Activated CD4-positive, alpha-beta T cell treated with anti-CD3 and anti-CD28 coated beads, Interleukin-2, Interleukin-6, amounts not matched to agents 100 ng/mL and 50 ng/mL, durations not matched to agents 16 hours and 8 hours (primary cell): ENCODE data around the gene SAMD14.

Experiments used
- DNase-seq: peaks from one replicate; pipeline ENCODE4 v3.0.0-alpha.2; 2020

Gene SAMD14

DNA sequence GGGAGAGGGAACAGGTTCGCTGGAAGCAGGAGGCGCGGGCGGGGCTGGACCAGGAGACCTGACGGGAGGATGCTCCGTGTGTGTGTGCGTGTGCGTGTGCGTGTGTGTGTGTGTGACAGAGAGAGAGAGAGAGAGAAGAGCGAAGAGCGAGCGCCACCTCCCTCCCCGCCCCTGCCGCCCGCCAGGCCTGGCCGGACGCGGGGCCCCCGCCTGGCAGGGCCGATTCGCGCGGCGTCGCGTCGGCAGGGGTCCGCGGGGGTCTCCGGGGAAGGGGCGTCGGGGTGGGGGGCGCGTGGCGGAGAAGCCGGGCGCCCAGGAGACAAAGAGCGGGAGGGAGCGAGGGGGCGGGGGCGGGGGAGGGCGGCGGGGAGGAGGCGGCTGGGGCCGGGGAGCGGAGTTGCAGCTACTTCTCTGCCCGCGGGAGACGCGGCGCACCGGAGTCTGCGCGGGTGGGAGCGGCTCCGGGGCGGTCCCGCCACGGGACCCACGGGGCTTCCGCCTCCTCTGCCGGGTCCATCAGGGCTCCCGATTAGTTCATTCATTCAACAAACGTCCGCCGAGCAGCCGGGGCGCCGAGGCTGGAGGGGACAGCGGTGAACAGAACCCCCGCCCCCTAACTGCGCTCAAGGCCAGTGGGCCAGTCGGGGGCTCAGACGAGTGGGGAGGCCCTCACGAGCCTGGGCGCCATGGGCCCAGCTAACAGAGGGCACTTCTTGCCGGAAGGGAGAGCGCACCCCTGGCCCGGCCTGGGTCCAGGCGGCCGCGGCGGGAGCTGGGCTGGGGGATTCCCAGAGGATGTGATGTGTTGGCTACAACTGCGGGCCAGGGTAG, at the start of gene SAMD14:
SAMD14 (minus strand) TSS at position 433 of the 831 bp plus-strand sequence. CDS start 5,201 bp downstream, outside the sequence.
- DNase-seq = peak; percentile 21

GRCh38 chr17:50177983-50178834, 48.2 kb upstream of the SAMD14 start:
- peak; percentile 52 for DNase-seq

DNA sequence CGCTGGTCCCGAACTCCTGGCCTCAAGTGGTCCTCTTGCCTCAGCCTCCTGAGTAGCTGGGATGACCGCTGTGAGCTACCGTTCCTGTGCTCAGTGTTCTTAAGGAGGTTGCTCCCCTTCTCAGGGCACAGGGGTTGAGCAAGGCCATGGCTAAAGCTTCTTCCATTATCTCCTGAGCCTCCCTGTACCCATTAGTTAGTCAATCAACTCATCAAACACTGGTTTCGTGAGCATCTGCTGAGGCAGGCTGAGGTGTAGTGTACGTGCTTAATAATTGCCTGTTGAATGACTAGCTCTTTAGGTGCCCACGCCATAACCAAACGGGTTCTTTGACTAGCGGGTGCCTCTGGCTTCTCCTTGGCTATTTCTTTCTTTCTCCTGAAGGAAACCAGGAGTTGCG, 47.5 kb upstream of the SAMD14 start:
- DNase-seq = no peak

GRCh38 chr17:50176559-50177357, 46.8 kb upstream of the SAMD14 start:
- DNase-seq = no peak

DNA sequence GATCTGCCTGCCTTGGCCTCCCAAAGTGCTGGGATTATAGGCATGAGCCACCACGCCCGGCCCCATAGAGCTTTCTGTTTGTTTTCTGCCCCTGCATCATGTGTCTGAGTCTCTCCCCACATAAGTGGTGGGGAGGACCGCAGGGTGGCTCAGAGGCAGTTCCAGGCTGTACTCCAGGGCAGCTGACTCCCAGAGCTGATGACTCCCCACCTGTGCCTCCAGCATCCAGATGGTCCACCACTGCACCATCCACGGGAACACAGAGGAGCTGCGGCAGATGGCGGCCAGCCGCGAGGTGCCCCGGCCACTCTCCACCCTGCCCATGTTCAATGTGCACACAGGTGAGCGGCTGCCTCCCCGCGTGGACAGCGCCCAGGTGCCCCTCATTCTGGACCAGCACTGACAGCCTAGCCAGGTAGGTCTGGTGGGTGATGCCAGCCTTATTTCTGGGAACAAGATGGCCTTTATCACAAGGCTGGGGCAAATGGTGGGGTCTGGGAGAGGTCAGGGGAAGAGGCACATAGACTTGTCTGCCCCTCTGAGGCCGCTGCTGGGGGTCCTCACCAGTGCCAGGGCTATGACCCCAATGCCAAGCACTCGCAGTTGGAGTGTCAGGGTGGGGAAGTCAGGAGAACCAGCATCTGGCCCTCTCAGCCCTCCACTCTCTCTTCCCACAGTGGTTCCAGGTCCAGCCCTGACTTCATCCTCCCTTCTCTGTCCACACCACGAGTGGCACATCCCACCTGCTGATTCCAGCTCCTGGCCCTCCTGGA, 45.3 kb upstream of the SAMD14 start:
- DNase-seq = no peak

DNA sequence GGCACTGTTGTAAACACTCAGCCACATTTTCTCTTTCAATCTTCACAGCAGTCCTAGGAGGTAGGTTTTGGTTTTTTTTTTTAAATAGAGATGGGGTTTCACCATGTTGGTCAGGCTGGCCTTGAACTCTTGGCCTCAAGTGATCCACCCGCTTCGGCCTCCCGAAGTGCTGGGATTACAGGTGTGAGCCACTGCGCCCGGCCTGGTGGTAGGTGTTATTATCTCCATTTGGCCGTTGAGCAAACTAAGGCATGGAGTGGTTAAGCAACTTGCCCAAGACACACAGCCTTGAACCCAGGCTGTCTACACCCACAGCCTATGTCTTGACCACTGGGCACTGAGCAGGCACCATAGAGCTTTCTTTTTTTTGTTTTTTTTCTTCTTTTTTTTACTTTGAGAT, 44.5 kb upstream of the SAMD14 start:
- DNase-seq = no peak

GRCh38 chr17:50173335-50173941, 43.5 kb upstream of the SAMD14 start:
- DNase-seq = no peak

DNA sequence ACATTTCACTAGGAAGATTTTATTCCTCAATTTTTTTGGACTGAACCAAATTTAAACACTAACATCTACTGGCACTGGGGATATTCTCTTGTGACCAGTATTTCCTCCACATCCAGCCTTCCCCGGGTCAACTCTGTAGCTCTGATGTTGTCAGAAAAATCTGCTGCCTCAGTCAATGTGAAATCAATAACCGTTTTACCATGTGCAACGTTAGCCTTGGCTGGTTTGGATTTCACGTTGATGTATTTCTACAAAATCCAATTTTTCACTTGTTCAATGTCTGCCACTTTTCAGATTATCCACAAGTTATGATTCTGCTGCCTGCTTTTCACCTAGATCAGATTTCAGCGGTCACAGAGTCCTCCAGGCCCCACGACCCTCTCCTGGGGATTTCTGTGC, 43.0 kb upstream of the SAMD14 start:
- no peak for DNase-seq

DNA sequence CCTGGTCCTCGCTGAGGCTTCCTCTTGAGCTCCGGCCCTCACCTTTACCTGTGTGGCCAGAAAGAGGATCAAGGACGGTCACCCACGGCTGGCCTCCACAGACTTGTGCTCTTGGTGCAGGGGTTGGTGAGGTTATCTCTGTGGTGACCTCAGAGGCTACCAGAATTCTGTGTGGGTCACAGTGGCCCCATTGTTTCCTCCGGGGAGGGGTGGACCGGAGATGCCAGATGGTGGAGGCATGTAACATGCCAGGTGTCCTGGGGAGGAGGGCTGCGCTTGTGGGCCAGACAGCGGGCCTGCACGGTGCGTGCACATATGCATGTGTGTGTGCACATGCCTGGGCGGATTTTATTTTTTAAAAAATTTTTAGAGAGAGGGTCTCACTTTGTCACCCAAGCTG, 42.2 kb upstream of the SAMD14 start:
- no peak for DNase-seq

DNA sequence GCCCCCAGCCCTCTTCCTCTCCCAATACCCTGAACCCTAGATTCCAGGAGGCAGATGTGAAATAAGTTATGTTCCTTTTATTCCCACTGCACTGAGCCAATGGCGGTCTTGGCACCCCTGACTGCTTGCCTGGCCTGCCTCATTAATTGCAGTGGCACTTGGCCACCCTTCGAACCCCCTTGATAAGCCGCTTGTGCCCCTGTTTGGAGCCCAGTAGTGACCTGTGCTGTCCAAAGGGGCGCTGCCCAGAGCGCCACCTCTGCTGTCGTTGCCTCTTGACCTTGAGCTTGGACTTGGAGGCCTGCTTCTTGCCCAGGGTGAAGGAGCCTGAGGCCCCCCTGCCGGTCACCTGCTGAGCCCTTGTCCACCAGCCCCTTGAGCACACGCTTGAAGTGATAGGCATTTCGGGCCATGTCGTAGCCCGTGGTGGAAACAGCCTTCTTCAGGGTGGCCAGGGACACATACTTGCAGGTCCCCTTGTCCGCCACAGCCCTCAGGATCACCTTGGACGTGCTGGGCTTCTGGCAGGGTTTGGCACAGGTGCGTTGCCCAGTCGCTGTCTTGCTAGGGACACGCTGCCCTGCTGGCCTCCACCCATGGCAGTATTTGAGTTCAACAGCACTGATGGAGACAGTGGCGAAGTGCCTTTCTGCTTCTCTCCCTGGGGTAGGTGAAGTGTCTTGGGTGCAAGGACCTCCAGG, 41.6 kb upstream of the SAMD14 start:
- DNase-seq = no peak

- peak; percentile 60 for DNase-seq
Measured at GRCh38 chr17:50170662-50171370, 40.9 kb upstream of the SAMD14 start.

- no peak for DNase-seq
Measured at GRCh38 chr17:50169881-50170459, 40.0 kb upstream of the SAMD14 start.

- DNase-seq = peak; percentile 68
Measured at GRCh38 chr17:50169121-50169764, 39.3 kb upstream of the SAMD14 start.

DNA sequence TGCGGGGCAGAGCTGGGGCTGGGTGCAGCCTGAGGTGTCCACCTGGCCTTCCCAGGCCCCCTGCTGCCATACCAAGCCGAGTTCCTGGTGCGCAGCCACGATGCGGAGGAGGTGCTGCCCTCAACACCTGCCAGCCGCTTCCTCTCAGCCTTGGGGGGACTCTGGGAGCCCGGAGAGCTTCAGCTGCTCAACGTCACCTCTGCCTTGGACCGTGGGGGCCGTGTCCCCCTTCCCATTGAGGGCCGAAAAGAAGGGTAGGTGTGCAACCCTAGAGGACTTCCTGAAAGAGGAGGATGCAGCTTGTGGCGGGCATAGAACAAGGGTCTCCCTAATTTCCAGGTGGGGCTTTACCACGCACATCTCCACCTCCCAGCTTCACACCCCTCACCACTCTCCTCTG, 38.4 kb upstream of the SAMD14 start:
- DNase-seq = no peak

DNA sequence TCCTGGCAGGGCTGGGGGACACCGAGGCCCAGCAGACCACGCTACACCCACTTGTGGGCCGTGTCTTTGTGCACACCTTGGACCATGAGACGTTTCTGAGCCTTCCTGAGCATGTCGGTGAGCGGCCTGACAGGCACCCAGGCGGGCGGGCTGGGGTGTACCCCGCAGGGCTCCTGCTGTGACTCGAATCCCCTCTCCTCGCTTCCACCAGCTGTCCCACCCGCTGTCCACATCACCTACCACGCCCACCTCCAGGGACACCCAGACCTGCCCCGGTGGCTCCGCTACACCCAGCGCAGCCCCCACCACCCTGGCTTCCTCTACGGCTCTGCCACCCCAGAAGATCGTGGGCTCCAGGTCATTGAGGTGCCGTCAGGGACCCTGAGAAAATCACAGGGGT, 37.4 kb upstream of the SAMD14 start:
- DNase-seq = no peak

DNA sequence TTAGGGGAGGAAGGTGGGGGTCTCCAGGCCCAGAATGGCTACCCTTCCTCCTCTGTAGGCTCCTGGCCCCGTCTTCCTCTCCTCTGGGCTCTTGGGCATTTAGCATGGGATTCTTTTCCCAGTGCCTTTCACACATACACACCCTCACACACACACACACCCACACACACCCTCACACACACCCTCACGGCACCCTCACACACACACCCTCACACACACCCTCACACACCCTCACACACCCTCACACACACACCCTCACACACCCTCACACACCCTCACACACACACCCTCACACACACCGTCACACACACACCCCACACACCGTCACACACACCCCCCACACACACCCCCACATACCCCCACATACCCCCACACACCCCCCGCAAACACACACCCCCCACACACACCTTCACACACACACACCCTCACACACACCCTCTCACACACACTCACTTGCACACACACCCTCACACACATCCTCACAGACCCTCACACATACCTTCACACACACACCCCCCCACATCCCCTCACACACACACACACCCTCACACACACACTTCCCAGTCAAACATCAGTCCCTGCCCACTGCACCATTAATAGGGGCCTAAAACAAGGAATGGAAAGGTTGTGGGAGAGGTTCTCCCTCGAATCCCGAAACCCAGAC, 36.7 kb upstream of the SAMD14 start:
- no peak for DNase-seq

GRCh38 chr17:50165867-50166517, 36.0 kb upstream of the SAMD14 start, which contains the start of gene SGCA:
Gene SGCA (plus strand): TSS chr17:50166005. CDS start chr17:50166041, 36 bp downstream.
- no peak for DNase-seq

- no peak for DNase-seq
Measured at GRCh38 chr17:50165466-50165865, 35.5 kb upstream of the SAMD14 start.
